GM12878 (cell line): ENCODE results near the gene SLC12A1. TPM values are rescaled to one million over a fixed set of nuclear protein-coding genes. Genes with fewer than 3 reads are reported as not detected.
A peak's percentile ranks its signal among the peaks of the same experiment; 100 is the strongest.

Experiments used
- ATAC-seq: fragments of 200-7000 bp; cut with Tn5 transposase; 3 replicates; pipeline ENCODE4 v1.9.1; 2020; ENCODE audit warnings: mild to moderate bottlenecking, moderate library complexity
- BruUV-seq: library from RNA; stranded (reverse); fragments of 400-500 nt; replicated peaks from 2 replicates; lab custom pipeline; 2021; lab: Mats Ljungman, UMichigan
- CTCF ChIA-PET: fragments of 300-600 bp; sonication (Branson Sonifier 250); formaldehyde crosslinking; extraction: SDS; loops from one replicate; lab custom pipeline; 2021; ENCODE audit warnings: inconsistent platforms; lab: Yijun Ruan, JAX
- POLR2A ChIA-PET: fragments of 350-600 bp; formaldehyde crosslinking; extraction: SDS; loops from one replicate; lab custom pipeline; 2021; ENCODE audit warnings: inconsistent platforms; lab: Charles Lee
- RAD21 ChIA-PET: fragments of 300-600 bp; sonication (Branson Sonifier 250); formaldehyde crosslinking; loops from one replicate; lab custom pipeline; 2023; ENCODE audit warnings: antibody characterized with exemption; ENCODE audit not compliant: unreplicated experiment; lab: Charles Lee
- SMC1A ChIA-PET: fragments of 300-600 bp; sonication (Branson Sonifier 250); formaldehyde crosslinking; loops from one replicate; lab custom pipeline; 2023; ENCODE audit not compliant: unreplicated experiment, uncharacterized antibody; lab: Charles Lee
- DNase-seq: peaks from one replicate; pipeline ENCODE4 v3.0.0-alpha.2; 2011; ENCODE audit warnings: low read depth, low spot score
- FAIRE-seq: peaks from 3 replicates; lab custom pipeline; 2011; peaks lifted over from hg19 to GRCh38; lab: Jason Lieb, UNC
- H2AFZ ChIP-seq: 2 replicates; pipeline ENCODE4 v1.6.0; 2011; ENCODE audit warnings: low read depth, low read length, control low read depth; ENCODE audit not compliant: control insufficient read depth
- H3K27ac ChIP-seq: 2 replicates; pipeline ENCODE4 v1.5.1; 2011; ENCODE audit warnings: control low read depth; ENCODE audit not compliant: control insufficient read depth, insufficient read depth
- H3K27me3 ChIP-seq, 2 experiments: replicated peaks in 1 of 2; 2 replicates each; pipeline versions ENCODE4 v1.6.0 to v1.6.1; 2011; ENCODE audit warnings: low read length in 1 of 2; ENCODE audit not compliant: control insufficient read depth in 2 of 2, insufficient read depth in 2 of 2
- H3K36me3 ChIP-seq, 2 experiments: 2 replicates each; pipeline ENCODE4 v1.5.1; 2011; ENCODE audit warnings: low read length in 1 of 2; ENCODE audit not compliant: control insufficient read depth in 2 of 2, insufficient read depth in 2 of 2
- H3K4me1 ChIP-seq: 2 replicates; pipeline ENCODE4 v1.6.1; 2011; ENCODE audit warnings: mild to moderate bottlenecking, low read length, moderate library complexity, mixed read lengths; ENCODE audit not compliant: control insufficient read depth, insufficient read depth
- H3K4me2 ChIP-seq: 2 replicates; pipeline ENCODE4 v1.6.0; 2011; ENCODE audit warnings: control low read depth; ENCODE audit not compliant: control insufficient read depth, insufficient read depth
- H3K4me3 ChIP-seq: fragments of 200-600 bp; sonication (generic); 2 replicates; pipeline ENCODE4 v1.5.1; 2016
- H3K79me2 ChIP-seq: 2 replicates; pipeline ENCODE4 v1.6.0; 2011; ENCODE audit warnings: low read length; ENCODE audit not compliant: control insufficient read depth, insufficient read depth
- H3K9ac ChIP-seq: 2 replicates; pipeline ENCODE4 v1.8.0; 2011; ENCODE audit warnings: low read length, control low read depth, mixed read lengths; ENCODE audit not compliant: control insufficient read depth, insufficient read depth
- H3K9me3 ChIP-seq: replicated peaks from 3 replicates; pipeline ENCODE4 v1.5.1; 2011; ENCODE audit warnings: mild to moderate bottlenecking, low read length; ENCODE audit not compliant: control insufficient read depth, insufficient read depth
- H4K20me1 ChIP-seq: 2 replicates; pipeline ENCODE4 v1.6.0; 2011; ENCODE audit not compliant: control insufficient read depth, insufficient read depth
- ASH2L ChIP-seq: fragments of 300-600, 200-600 bp; sonication (generic); IDR thresholded peaks from 2 replicates; pipeline ENCODE4 v1.6.1; 2017; ENCODE audit warnings: low read depth, mild to moderate bottlenecking, borderline replicate concordance
- CEBPB ChIP-seq, 2 experiments: fragments of 150-350 bp in 1 of 2; IDR thresholded peaks; 2 replicates each; pipeline ENCODE4 v1.6.1; 2012 to 2014; ENCODE audit warnings: low read depth in 2 of 2, low read length in 2 of 2, borderline replicate concordance in 1 of 2, inconsistent platforms in 1 of 2
- CREM ChIP-seq: IDR thresholded peaks from 2 replicates; pipeline ENCODE4 v1.6.1; 2014; ENCODE audit warnings: antibody characterized with exemption, low read depth
- FOS ChIP-seq: IDR thresholded peaks from 3 replicates; pipeline ENCODE4 v1.6.1; 2011; ENCODE audit warnings: borderline replicate concordance; ENCODE audit not compliant: insufficient read length; ENCODE audit errors: extremely low read depth
- FOXM1 ChIP-seq: IDR thresholded peaks from 2 replicates; pipeline ENCODE4 v1.6.1; 2012; ENCODE audit warnings: low read depth, mild to moderate bottlenecking, inconsistent platforms, low read length, moderate library complexity
- GABPA ChIP-seq: IDR thresholded peaks from 2 replicates; pipeline ENCODE4 v1.6.1; 2014; ENCODE audit warnings: antibody characterized with exemption, low read depth, mild to moderate bottlenecking, inconsistent platforms
- HDAC2 ChIP-seq: fragments of 200-600 bp; sonication (generic); IDR thresholded peaks from 2 replicates; pipeline ENCODE4 v1.6.1; 2017
- HDGF ChIP-seq: fragments of 450-650 bp; IDR thresholded peaks from 2 replicates; pipeline ENCODE4 v1.6.1; 2016; ENCODE audit warnings: antibody characterized with exemption
- JUND ChIP-seq: IDR thresholded peaks from 2 replicates; pipeline ENCODE4 v1.6.1; 2012; ENCODE audit warnings: low read depth, mild to moderate bottlenecking, low read length, improper control_type of control experiment, moderate library complexity
- MTA3 ChIP-seq: IDR thresholded peaks from 2 replicates; pipeline ENCODE4 v1.6.1; 2012; ENCODE audit warnings: low read length, inconsistent platforms, borderline replicate concordance
- MXI1 ChIP-seq: fragments of 150-350 bp; IDR thresholded peaks from 2 replicates; pipeline ENCODE4 v1.6.1; 2011; ENCODE audit warnings: low read depth, mild to moderate bottlenecking, inconsistent platforms, low read length, improper control_type of control experiment
- NFYB ChIP-seq: IDR thresholded peaks from 2 replicates; pipeline ENCODE4 v1.6.1; 2011; ENCODE audit warnings: low read depth, mild to moderate bottlenecking, low read length, improper control_type of control experiment, moderate library complexity; ENCODE audit not compliant: insufficient read depth
- PKNOX1 ChIP-seq: fragments of 450-650 bp; IDR thresholded peaks from 2 replicates; pipeline ENCODE4 v1.6.1; 2016; ENCODE audit warnings: mild to moderate bottlenecking
- SIX5 ChIP-seq: IDR thresholded peaks from 2 replicates; pipeline ENCODE4 v1.6.1; 2011; ENCODE audit warnings: mild to moderate bottlenecking, low read depth, low read length, moderate library complexity; ENCODE audit not compliant: severe bottlenecking
- SKIL ChIP-seq: fragments of 450-650 bp; IDR thresholded peaks from 2 replicates; pipeline ENCODE4 v1.6.1; 2017; ENCODE audit warnings: mild to moderate bottlenecking, low read depth, inconsistent platforms; ENCODE audit not compliant: poor library complexity, severe bottlenecking
- SREBF1 ChIP-seq: IDR thresholded peaks from 2 replicates; pipeline ENCODE4 v1.6.1; 2012; ENCODE audit warnings: mild to moderate bottlenecking, low read length
- STAT3 ChIP-seq: IDR thresholded peaks from 2 replicates; pipeline ENCODE4 v1.6.1; 2011; ENCODE audit warnings: low read depth, low read length, improper control_type of control experiment
- WRNIP1 ChIP-seq: IDR thresholded peaks from 2 replicates; pipeline ENCODE4 v1.6.1; 2011; ENCODE audit warnings: low read depth, low read length, improper control_type of control experiment, borderline replicate concordance
- WGBS: methylation state at CpG from one replicate; pipeline ENCODE4 v1.1.6; 2016; ENCODE audit warnings: low lambda C conversion rate; ENCODE audit not compliant: insufficient replicate concordance, insufficient coverage; ENCODE audit errors: missing lambda C conversion rate; 5-methylcytosine and 5-hydroxymethylcytosine counted together
- in situ Hi-C: fragments of 300-500 bp; cut with MboI; formaldehyde crosslinking; loops from 9 replicates; pipeline ENCODE4 v1.14.3; 2018; ENCODE audit warnings: mixed read lengths
- intact Hi-C: fragments of 100-400 bp; cut with micrococcal nuclease; formaldehyde crosslinking; loops from one replicate; pipeline ENCODE4 v1.14.2; 2022; ENCODE audit not compliant: unreplicated experiment
- polyA plus RNA-seq, 11 experiments: library from polyadenylated mRNA; depleted of rRNA in 4 of 11; unstranded in 6 of 11; stranded (reverse) in 5 of 11; fragments of >200 nt; fragmentation: Nextera tagmentation in 4 of 11; fragmentation: Illumina TruSeq in 1 of 11; extraction: Ambion mirVana in 4 of 11; extraction: Trizol in 1 of 11; gene quantifications; 1 replicate in 1 of 11; 2 replicates in 10 of 11; pipeline versions ENCODE4 v1.2.1 to v1.2.3, GENCODE V29; 2011 to 2016; ENCODE audit warnings: inconsistent platforms in 2 of 11, missing spikeins in 2 of 11, low read depth in 1 of 11
- total RNA-seq, 4 experiments: library from RNA; depleted of rRNA in 3 of 4; stranded (reverse); fragments of >200 nt in 3 of 4; fragmentation: Illumina TruSeq in 1 of 4; extraction: Trizol in 1 of 4; gene quantifications; 2 replicates each; pipeline versions ENCODE4 v1.2.1 to v1.2.3, GENCODE V29; 2013 to 2021

Gene SLC12A1
- total and polyA plus RNA-seq, 10 of the 15 experiments (the other 5 are each of a cell fraction or from before 2014, with no cell fraction given) = under 0.01 TPM; not detected in 9

GRCh38 chr15:48176957-48177356, 29.1 kb upstream of the SLC12A1 start:
- BruUV-seq = TSS peak; percentile 65
- ChIA-PET RAD21 (interaction anchor here (0.9 to 1.5 kb wide), 5 partner anchors 23 to 64 kb away, joined by 3 to 5 read pairs (median 3); no protein-coding TSS in a partner anchor), POLR2A (interaction anchor here (0.6 to 0.9 kb wide), 2 partner anchors 44 to 155 kb away, joined by 3 read pairs; partner anchors contain the start of gene DUT), SMC1A (interaction anchor here (0.7 to 2.0 kb wide), 3 partner anchors 9 to 36 kb away, joined by 4 to 8 read pairs (median 4); no protein-coding TSS in a partner anchor), CTCF (interaction anchor here (1.1 to 1.9 kb wide), 2 partner anchors 110 to 376 kb away, joined by 3 to 5 read pairs; no protein-coding TSS in a partner anchor)
- Histone ChIP-seq H4K20me1 (no peaks in the 10 kb centered on the region), H3K9me3 (peaks cover 5% of the 10 kb centered on the region; the same call in 2 of the 3 replicates), H3K79me2 (peaks cover 41% of the 10 kb centered on the region), H2AFZ (no peak overlapping the region), H3K4me2 (peak overlapping the region; percentile 85), H3K4me3 (peak overlapping the region; percentile 92), H3K4me1 (peaks cover 15% of the 10 kb centered on the region; the same call in 1 of the 2 replicates), H3K27ac (no peak overlapping the region; the same call in 1 of the 2 replicates), H3K36me3 (no peaks in the 10 kb centered on the region; a peak in 1 of 4 replicates), H3K9ac (peak overlapping the region; percentile 81), H3K27me3 (no peaks in the 10 kb centered on the region)
- FAIRE-seq (no peak), DNase-seq (no peak), ATAC-seq (peak; percentile 19)
- WGBS = 48% methylated on average over 2 of the region's 2 CpGs
- no peak for TF ChIP-seq HDAC2
- no peak for TF ChIP-seq FOS
- TF ChIP-seq STAT3 = no peak
- TF ChIP-seq PKNOX1 = no peak
- no peak for TF ChIP-seq CREM
- no peak for TF ChIP-seq GABPA
- TF ChIP-seq FOXM1 = no peak
- TF ChIP-seq WRNIP1 = no peak
- TF ChIP-seq NFYB = no peak
- no peak for TF ChIP-seq ASH2L
- TF ChIP-seq MXI1 = no peak
- TF ChIP-seq MTA3 = no peak
- no peak for TF ChIP-seq SREBF1
- TF ChIP-seq SKIL = no peak
- no peak for TF ChIP-seq HDGF
- no peak for TF ChIP-seq JUND
- no peak for TF ChIP-seq SIX5
- TF ChIP-seq CEBPB (IDR thresholded peaks at IDR 0.05; ENCODE audit: borderline replicate concordance in 1 of 2, low read depth in 2 of 2, low read length in 2 of 2) = no peak
- in situ Hi-C loops (no loop called here), intact Hi-C loops (no loop called here)
